HL-60 (cell line): Measurements from ENCODE around the gene MAN1C1.
A peak's percentile ranks its signal among the peaks of the same experiment; 100 is the strongest.

ENCODE experiments used
- DNase-seq, 2 experiments: peaks; one replicate each; pipeline ENCODE4 v3.0.0-alpha.2; 2010 to 2020; ENCODE audit warnings: low read depth in 1 of 2, low spot score in 1 of 2
- H3K27ac ChIP-seq: fragments of 250-450 bp; sonication (Bioruptor Pico); replicated peaks from 2 replicates; pipeline ENCODE4 v1.5.1; 2020; ENCODE audit warnings: mild to moderate bottlenecking, moderate library complexity
- H3K27me3 ChIP-seq: fragments of 250-450 bp; sonication (Bioruptor Pico); 2 replicates; pipeline ENCODE4 v1.5.1; 2021; ENCODE audit warnings: mild to moderate bottlenecking, moderate library complexity; ENCODE audit not compliant: insufficient read depth, poor library complexity, severe bottlenecking
- H3K4me3 ChIP-seq: replicated peaks from 2 replicates; pipeline ENCODE4 v1.5.1; 2011; ENCODE audit warnings: mild to moderate bottlenecking, control low read depth, low read length; ENCODE audit not compliant: insufficient read depth
- CTCF ChIP-seq: IDR thresholded peaks from one replicate; pipeline ENCODE4 v1.5.1; 2011; ENCODE audit warnings: low read length, control low read depth, inconsistent platforms; ENCODE audit not compliant: insufficient read depth
- GABPA ChIP-seq: IDR thresholded peaks from 2 replicates; pipeline ENCODE4 v1.6.1; 2012; ENCODE audit warnings: low read depth
- POLR2AphosphoS5 ChIP-seq: IDR thresholded peaks from 2 replicates; pipeline ENCODE4 v1.6.1; 2012; ENCODE audit warnings: low read depth
- REST ChIP-seq: IDR thresholded peaks from 2 replicates; pipeline ENCODE4 v1.6.1; 2012; ENCODE audit warnings: low read depth; ENCODE audit not compliant: insufficient replicate concordance
- SPI1 ChIP-seq: IDR thresholded peaks from 2 replicates; pipeline ENCODE4 v1.6.1; 2012; ENCODE audit warnings: low read depth, mild to moderate bottlenecking, borderline replicate concordance

The MAN1C1 gene

GRCh38 chr1:25642574-25643108 lies 26.1 kb downstream of the MAN1C1 start:
- DNase-seq = peak in 1 of 2 experiments; percentile 58
- Histone ChIP-seq H3K27me3 (no peaks in the 10 kb centered on the region), H3K27ac (no peak overlapping the region), H3K4me3 (no peak overlapping the region)
- TF ChIP-seq GABPA (no peak), REST (no peak), POLR2AphosphoS5 (peak; percentile 52; the same call in 1 of the 2 replicates), CTCF (no peak), SPI1 (no peak)

- no peak for TF ChIP-seq REST
- no peak for TF ChIP-seq SPI1
- TF ChIP-seq GABPA = no peak
- TF ChIP-seq CTCF = no peak
- no peak for TF ChIP-seq POLR2AphosphoS5
- Histone ChIP-seq H3K27ac (no peak overlapping the region), H3K4me3 (no peak overlapping the region), H3K27me3 (no peaks in the 10 kb centered on the region)
- no peak for DNase-seq
These were observed 27.3 kb downstream of the MAN1C1 start for GRCh38 chr1:25643929-25644328.

- no peak for DNase-seq
- Histone ChIP-seq H3K27ac (no peak overlapping the region), H3K27me3 (no peaks in the 10 kb centered on the region), H3K4me3 (no peak overlapping the region)
- TF ChIP-seq SPI1 = no peak
- no peak for TF ChIP-seq POLR2AphosphoS5
- TF ChIP-seq CTCF = no peak
- no peak for TF ChIP-seq REST
- no peak for TF ChIP-seq GABPA
These were observed 28.4 kb downstream of the MAN1C1 start for GRCh38 chr1:25644962-25645361.
